Fibroblast of the aortic adventitia (primary cell): Measurements from ENCODE around the gene GZMM. TPM values are rescaled to one million over a fixed set of nuclear protein-coding genes. Genes with fewer than 3 reads are reported as not detected.
A peak's percentile ranks its signal among the peaks of the same experiment; 100 is the strongest.

ENCODE experiments used
- DNase-seq: peaks from one replicate; pipeline ENCODE4 v3.0.0-alpha.2; 2010; ENCODE audit warnings: low read depth
- H3K4me3 ChIP-seq: 2 replicates; pipeline ENCODE4 v1.5.1; 2011; ENCODE audit warnings: low read depth, mild to moderate bottlenecking, control low read depth, low read length, moderate library complexity
- total RNA-seq: library from RNA; depleted of rRNA; stranded (reverse); fragments of >200 nt; gene quantifications from 2 replicates; pipeline ENCODE4 v1.2.3, GENCODE V29; 2012; ENCODE audit warnings: low replicate concordance
- TF ChIP-seq, protein P1 (sequence below): IDR thresholded peaks from 2 replicates; pipeline ENCODE4 v1.5.1; 2011; ENCODE audit warnings: mild to moderate bottlenecking, low read length, control low read depth, inconsistent platforms; ENCODE audit not compliant: insufficient read depth

Gene GZMM
- total RNA-seq, 1 donor, result not detected

DNA sequence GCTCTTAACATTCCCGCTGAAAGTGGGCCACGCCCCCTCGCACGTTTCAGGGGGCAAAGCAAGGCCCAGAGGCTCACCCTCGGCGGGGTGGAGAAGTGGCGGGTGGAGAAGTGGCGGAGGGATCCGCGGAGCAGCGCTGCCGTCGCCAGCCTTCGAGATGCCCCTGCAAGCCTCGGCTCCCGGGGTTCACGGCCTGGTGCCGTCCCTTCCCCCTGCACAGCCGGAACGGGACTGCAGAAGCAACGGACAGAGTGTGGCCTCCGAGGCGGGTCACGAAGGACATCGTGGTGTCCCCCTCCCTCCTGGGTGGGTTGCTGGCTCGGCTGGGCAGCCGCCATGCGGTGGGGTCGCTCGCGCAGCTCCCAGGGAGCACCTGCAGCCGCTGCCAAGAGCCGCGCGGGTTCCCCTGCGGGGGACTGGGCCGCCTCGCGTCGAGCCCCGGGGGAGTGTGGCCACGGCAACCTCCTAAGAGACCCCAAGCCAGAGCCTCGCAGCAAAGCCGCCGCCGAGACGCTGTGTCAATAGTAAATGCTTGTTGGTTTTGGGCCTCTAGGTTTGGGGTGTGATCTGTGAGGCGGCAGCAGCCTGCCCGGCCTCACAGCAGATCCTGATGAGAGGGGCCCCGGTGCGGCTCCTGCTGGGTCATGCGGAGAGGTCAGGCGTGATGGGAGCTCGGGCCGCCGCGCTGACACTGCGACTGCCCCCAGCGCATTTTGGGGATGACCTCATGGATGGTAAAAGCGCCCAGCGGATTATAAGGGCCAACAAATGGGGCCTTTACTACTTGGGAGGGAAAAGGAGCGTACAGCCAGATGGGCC is 31.1 kb upstream of the GZMM start:
- DNase-seq, result no peak
- TF ChIP-seq, protein P1, sequence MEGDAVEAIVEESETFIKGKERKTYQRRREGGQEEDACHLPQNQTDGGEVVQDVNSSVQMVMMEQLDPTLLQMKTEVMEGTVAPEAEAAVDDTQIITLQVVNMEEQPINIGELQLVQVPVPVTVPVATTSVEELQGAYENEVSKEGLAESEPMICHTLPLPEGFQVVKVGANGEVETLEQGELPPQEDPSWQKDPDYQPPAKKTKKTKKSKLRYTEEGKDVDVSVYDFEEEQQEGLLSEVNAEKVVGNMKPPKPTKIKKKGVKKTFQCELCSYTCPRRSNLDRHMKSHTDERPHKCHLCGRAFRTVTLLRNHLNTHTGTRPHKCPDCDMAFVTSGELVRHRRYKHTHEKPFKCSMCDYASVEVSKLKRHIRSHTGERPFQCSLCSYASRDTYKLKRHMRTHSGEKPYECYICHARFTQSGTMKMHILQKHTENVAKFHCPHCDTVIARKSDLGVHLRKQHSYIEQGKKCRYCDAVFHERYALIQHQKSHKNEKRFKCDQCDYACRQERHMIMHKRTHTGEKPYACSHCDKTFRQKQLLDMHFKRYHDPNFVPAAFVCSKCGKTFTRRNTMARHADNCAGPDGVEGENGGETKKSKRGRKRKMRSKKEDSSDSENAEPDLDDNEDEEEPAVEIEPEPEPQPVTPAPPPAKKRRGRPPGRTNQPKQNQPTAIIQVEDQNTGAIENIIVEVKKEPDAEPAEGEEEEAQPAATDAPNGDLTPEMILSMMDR, result no peak

DNA sequence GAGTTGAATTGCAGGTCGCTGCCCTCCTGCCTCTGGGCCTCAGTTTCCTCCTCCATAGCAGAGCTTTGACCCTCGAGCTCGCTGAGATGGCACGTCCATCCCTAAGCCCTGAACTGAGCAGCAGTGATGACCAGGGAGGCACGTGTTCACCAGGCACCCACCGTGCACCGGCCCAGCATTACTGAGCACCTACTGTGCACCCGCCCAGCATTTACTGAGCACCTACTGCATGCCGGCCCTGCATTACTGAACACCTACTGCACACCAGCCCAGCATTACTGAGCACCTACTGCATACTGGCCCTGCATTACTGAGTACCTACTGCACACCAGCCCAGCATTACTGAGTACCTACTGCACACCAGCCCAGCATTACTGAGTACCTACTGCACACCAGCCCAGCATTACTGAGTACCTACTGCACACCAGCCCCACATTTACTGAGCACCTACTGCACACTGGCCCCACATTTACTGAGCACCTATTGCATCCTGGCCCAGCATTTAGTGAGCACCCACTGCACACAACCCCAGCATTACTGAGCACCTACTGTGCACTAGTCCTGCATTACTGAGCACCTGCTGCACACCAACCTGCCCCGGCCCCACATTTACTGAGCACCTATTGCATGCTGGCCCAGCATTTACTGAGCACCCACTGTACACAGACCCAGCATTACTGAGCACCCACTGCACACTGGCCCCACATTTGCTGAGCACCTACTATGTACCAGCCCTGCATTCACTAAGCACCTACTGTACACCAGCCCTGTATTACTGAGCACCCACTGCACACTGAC is 30.3 kb upstream of the GZMM start:
- no peak overlapping the region for H3K4me3 ChIP-seq
- no peak for DNase-seq
- TF ChIP-seq, protein P1, result no peak

More for the DNA sequence above, 31.1 kb upstream of the GZMM start:
- no peak overlapping the region for H3K4me3 ChIP-seq

DNA sequence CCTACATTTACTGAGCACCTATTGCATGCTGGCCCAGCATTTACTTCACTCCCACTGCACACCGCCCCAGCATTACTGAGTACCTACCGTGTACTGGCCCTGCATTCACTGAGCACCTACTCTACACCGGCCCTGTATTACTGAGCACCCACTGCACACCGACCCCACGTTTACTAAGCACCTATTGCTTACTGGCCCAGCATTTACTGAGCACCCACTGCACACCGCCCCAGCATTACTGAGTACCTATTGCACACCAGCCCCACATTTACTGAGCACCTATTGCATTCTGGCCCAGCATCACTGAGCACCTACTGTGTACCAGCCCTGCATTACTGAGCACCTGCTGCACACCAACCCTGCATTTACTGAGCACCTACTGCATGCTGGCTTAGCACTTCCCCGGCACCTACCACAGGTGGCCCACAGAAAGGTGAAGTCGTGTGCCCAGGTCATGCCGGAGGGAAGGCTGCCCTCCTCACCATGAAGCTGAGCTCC is 29.6 kb upstream of the GZMM start:
- DNase-seq, result no peak
- H3K4me3 ChIP-seq, result no peak overlapping the region
- TF ChIP-seq, protein P1, result no peak

DNA sequence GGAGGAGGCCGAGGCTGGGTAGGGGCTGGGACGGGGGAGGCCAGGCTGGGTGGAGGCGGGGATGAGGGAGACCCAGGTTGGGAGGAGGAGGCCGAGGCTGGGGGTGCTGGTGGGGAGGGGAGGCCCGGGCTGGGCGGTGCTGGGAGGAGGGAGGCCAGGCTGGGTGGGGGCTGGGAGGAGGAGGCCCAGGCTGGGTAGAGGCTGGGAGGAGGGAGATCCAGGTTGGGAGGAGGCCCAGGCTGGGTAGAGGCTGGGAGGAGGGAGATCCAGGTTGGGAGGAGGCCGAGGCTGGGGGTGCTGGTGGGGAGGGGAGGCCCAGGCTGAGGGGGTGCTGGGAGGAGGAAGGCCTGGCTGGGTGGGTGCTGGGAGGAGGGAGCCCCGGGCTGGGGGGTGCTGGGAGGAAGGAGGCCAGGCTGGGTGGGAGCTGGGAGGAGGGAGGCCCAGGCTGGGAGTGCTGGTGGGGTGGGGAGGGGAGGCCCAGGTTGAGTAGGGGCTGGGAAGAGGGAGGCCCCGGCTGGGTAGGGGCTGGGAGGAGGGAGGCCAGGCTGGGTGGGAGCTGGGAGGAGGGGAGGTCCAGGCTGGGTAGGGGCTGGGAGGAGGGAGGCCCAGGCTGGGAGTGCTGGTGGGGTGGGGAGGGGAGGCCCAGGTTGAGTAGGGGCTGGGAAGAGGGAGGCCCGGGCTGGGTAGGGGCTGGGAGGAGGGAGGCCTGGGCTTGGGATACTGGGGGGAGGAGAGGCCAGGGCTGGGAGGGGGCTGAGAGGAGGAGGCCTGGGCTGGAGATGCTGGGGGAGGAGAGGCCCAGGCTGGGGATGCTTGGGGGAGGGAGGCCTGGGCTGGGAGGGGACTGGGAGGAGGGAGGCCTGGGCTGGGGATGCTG is 25.9 kb upstream of the GZMM start:
- DNase-seq, result peak; percentile 36
- TF ChIP-seq, protein P1, result no peak
- H3K4me3 ChIP-seq, result no peak overlapping the region

DNA sequence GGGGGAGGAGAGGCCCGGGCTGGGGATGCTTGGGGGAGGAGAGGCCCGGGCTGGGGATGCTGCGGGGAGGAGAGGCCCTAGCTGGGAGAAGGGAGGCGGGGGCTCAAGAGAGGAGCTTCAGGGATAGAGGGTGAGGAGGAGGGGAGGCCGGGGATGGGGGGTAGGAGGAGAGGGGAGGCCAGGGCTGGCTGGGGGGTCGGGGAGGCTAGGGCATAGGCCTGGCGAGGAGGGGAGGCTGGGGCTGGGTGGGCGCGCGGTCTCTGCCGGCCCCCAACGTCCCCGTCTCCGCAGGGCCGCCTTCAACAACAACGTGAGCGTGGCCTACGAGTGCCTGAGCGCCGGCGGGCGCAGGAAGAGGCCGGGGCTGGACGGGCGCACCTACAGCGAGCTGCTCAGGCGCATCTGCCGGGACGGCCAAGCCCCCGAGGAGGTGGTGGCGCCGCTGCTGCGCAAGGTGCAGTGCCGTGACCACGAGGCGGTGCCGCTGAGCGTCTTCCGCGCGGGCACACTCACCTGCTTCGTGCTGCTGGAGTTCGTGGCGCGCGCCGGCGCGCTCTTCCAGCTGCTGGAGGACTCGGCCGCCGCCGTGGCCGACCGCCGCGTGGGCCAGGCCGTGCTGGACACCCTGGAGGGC is 25.1 kb upstream of the GZMM start:
- TF ChIP-seq, protein P1, result no peak
- H3K4me3 ChIP-seq, result no peak overlapping the region
- DNase-seq, result no peak

DNA sequence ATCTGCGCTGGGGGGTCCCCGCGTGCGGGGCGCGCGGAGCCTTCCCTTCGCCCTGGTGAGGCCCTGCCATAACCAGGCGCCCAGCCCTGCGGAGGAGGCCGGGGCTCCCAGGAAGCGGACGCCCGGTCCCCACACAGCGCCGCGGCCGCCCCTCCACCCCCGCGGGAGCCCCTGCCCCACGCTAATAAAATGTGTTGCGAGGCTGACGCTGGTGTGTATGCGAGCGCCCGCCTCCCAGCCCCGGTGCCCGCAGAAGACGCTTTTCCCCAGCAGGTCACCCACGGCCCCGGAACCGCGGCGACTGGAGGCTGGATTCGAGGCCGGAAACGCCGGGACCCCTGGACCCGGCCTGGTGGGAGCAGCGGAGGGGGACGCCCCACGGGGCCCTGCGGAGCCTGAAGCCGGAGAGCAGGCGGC is 24.4 kb upstream of the GZMM start:
- DNase-seq, result no peak
- TF ChIP-seq, protein P1, result no peak
- H3K4me3 ChIP-seq, result no peak overlapping the region
